HepG2 (cell line): ENCODE measurements around the gene M1AP. TPM values are rescaled to one million over a fixed set of nuclear protein-coding genes. Genes with fewer than 3 reads are reported as not detected.
A peak's percentile ranks its signal among the peaks of the same experiment; 100 is the strongest.

Experiments
- RAD21 ChIP-seq: fragments of 450-650 bp; formaldehyde crosslinking; IDR thresholded peaks from 2 replicates; pipeline ENCODE4 v1.5.0; 2020; ENCODE audit warnings: mild to moderate bottlenecking
- SETDB1 ChIP-seq: sonication (generic); formaldehyde crosslinking; IDR thresholded peaks from 2 replicates; pipeline ENCODE4 v1.5.1; 2020; ENCODE audit warnings: missing genetic modification reagents, mild to moderate bottlenecking, borderline replicate concordance
- SP140L ChIP-seq: sonication (generic); formaldehyde crosslinking; IDR thresholded peaks from 2 replicates; pipeline ENCODE4 v1.4.0; 2020; ENCODE audit warnings: missing genetic modification reagents, borderline replicate concordance
- SRSF1 ChIP-seq: fragments of 200-400 bp; formaldehyde crosslinking; optimal IDR thresholded peaks from 2 replicates; pipeline ENCODE3; 2017; ENCODE audit warnings: mild to moderate bottlenecking, low read depth, low read length, moderate library complexity
- TBP ChIP-seq: sonication (generic); formaldehyde crosslinking; IDR thresholded peaks from 2 replicates; pipeline ENCODE4 v1.5.0; 2020; ENCODE audit warnings: missing genetic modification reagents
- YY1 ChIP-seq: IDR thresholded peaks from 2 replicates; pipeline ENCODE4 v1.6.1; 2011; ENCODE audit warnings: low read length, low read depth, moderate library complexity, mild to moderate bottlenecking; ENCODE audit not compliant: insufficient read depth, insufficient replicate concordance
- ZNF136 ChIP-seq: sonication (generic); formaldehyde crosslinking; IDR thresholded peaks from 2 replicates; pipeline ENCODE4 v1.8.1; 2022; ENCODE audit warnings: low read depth, mild to moderate bottlenecking, moderate library complexity, missing genetic modification reagents
- ZNF274 ChIP-seq: sonication (generic); formaldehyde crosslinking; IDR thresholded peaks from 2 replicates; pipeline ENCODE4 v1.5.1; 2020; ENCODE audit warnings: mild to moderate bottlenecking, missing genetic modification reagents
- ZNF510 ChIP-seq: sonication (generic); formaldehyde crosslinking; IDR thresholded peaks from 2 replicates; pipeline ENCODE4 v1.4.0; 2020; ENCODE audit warnings: low read depth, mild to moderate bottlenecking, missing genetic modification reagents
- polyA plus RNA-seq, 8 experiments: library from polyadenylated mRNA; depleted of rRNA in 3 of 8; stranded (reverse) in 7 of 8; unstranded in 1 of 8; fragments of >200 nt; fragmentation: Illumina TruSeq in 4 of 8; extraction: Trizol in 4 of 8; gene quantifications; 2 replicates each; pipeline versions ENCODE4 v1.2.1 to v1.2.3, GENCODE V29; 2011 to 2016; ENCODE audit warnings: low read depth in 4 of 8, missing spikeins in 1 of 8, mixed read lengths in 1 of 8; ENCODE audit not compliant: insufficient read depth in 1 of 8
- total RNA-seq, 5 experiments: library from RNA; depleted of rRNA; stranded (reverse); fragments of >200 nt; fragmentation: Illumina TruSeq; extraction: Trizol; gene quantifications; 2 replicates each; pipeline ENCODE4 v1.2.3, GENCODE V29; 2016; ENCODE audit warnings: low read depth in 1 of 5
- TF ChIP-seq, protein P1 (sequence below): sonication (generic); formaldehyde crosslinking; IDR thresholded peaks from 2 replicates; pipeline ENCODE4 v1.4.0; 2020; ENCODE audit warnings: low read depth, mild to moderate bottlenecking, missing genetic modification reagents
- TF ChIP-seq, protein P2 (sequence below): sonication (generic); formaldehyde crosslinking; IDR thresholded peaks from 2 replicates; pipeline ENCODE4 v1.4.0; 2020; ENCODE audit warnings: low read depth, missing genetic modification reagents
- TF ChIP-seq, protein P3 (sequence below): sonication (generic); formaldehyde crosslinking; IDR thresholded peaks from 2 replicates; pipeline ENCODE4 v1.8.1; 2022; ENCODE audit warnings: low read depth, mild to moderate bottlenecking, missing genetic modification reagents
- TF ChIP-seq, protein P4 (sequence below): sonication (generic); formaldehyde crosslinking; IDR thresholded peaks from 2 replicates; pipeline ENCODE4 v1.4.0; 2020; ENCODE audit warnings: missing genetic modification reagents, borderline replicate concordance

M1AP gene
- total and polyA plus RNA-seq, 2 of the 13 experiments (the other 11 are each of a cell fraction or from before 2014, with no cell fraction given), result not detected

DNA sequence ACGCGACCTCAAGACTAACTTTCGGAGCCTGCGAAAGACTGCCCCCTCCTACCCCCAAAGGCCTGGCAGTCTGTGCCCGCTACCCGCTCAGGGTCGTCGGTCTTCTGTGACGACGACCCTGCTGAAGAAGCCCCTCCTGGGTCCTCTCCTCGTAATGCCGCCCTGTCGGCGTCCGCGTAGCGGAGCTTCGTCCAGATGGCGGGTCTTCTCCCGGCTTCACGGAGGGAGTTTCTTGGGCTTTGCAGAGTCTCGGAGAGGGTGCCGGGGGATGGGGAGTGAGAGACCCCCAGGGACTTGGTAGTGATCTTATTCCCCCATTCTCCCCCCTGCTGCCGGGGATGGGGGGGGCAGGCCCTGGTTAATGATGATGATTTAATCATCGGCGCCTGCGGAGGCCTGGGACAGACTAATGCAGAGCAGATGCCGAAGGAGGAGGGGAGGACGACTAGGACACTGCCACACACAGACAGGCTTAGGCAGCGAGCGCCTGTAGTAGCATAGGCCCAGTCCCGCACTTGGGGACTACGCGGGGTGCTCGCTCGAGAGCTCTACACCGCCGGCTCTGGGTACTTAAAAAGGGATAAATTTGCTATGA lies 140.1 kb downstream of the M1AP start (continued):
- TF ChIP-seq, protein P1, sequence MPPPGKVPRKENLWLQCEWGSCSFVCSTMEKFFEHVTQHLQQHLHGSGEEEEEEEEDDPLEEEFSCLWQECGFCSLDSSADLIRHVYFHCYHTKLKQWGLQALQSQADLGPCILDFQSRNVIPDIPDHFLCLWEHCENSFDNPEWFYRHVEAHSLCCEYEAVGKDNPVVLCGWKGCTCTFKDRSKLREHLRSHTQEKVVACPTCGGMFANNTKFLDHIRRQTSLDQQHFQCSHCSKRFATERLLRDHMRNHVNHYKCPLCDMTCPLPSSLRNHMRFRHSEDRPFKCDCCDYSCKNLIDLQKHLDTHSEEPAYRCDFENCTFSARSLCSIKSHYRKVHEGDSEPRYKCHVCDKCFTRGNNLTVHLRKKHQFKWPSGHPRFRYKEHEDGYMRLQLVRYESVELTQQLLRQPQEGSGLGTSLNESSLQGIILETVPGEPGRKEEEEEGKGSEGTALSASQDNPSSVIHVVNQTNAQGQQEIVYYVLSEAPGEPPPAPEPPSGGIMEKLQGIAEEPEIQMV (CRISPR knock-in tag), result 0 out of 2 replicates have a peak, but pooled peaks have one; percentile 41
- TF ChIP-seq YY1 (peak; percentile 28), ZNF274 (CRISPR knock-in tag) (0 out of 2 replicates have a peak, but pooled peaks have one; percentile 5), SP140L (no peak), RAD21 (CRISPR knock-in tag) (no peak), SRSF1 (peak; percentile 54), ZNF510 (CRISPR knock-in tag) (no peak), TBP (CRISPR knock-in tag) (no peak), SETDB1 (CRISPR knock-in tag) (no peak), ZNF136 (0 out of 2 replicates have a peak, but pooled peaks have one; percentile 6)
- TF ChIP-seq, protein P2, sequence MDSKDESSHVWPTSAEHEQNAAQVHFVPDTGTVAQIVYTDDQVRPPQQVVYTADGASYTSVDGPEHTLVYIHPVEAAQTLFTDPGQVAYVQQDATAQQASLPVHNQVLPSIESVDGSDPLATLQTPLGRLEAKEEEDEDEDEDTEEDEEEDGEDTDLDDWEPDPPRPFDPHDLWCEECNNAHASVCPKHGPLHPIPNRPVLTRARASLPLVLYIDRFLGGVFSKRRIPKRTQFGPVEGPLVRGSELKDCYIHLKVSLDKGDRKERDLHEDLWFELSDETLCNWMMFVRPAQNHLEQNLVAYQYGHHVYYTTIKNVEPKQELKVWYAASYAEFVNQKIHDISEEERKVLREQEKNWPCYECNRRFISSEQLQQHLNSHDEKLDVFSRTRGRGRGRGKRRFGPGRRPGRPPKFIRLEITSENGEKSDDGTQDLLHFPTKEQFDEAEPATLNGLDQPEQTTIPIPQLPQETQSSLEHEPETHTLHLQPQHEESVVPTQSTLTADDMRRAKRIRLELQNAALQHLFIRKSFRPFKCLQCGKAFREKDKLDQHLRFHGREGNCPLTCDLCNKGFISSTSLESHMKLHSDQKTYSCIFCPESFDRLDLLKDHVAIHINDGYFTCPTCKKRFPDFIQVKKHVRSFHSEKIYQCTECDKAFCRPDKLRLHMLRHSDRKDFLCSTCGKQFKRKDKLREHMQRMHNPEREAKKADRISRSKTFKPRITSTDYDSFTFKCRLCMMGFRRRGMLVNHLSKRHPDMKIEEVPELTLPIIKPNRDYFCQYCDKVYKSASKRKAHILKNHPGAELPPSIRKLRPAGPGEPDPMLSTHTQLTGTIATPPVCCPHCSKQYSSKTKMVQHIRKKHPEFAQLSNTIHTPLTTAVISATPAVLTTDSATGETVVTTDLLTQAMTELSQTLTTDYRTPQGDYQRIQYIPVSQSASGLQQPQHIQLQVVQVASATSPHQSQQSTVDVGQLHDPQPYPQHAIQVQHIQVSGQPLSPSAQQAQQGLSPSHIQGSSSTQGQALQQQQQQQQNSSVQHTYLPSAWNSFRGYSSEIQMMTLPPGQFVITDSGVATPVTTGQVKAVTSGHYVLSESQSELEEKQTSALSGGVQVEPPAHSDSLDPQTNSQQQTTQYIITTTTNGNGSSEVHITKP (CRISPR knock-in tag), result 0 out of 2 replicates have a peak, but pooled peaks have one; percentile 15
- TF ChIP-seq, protein P3, sequence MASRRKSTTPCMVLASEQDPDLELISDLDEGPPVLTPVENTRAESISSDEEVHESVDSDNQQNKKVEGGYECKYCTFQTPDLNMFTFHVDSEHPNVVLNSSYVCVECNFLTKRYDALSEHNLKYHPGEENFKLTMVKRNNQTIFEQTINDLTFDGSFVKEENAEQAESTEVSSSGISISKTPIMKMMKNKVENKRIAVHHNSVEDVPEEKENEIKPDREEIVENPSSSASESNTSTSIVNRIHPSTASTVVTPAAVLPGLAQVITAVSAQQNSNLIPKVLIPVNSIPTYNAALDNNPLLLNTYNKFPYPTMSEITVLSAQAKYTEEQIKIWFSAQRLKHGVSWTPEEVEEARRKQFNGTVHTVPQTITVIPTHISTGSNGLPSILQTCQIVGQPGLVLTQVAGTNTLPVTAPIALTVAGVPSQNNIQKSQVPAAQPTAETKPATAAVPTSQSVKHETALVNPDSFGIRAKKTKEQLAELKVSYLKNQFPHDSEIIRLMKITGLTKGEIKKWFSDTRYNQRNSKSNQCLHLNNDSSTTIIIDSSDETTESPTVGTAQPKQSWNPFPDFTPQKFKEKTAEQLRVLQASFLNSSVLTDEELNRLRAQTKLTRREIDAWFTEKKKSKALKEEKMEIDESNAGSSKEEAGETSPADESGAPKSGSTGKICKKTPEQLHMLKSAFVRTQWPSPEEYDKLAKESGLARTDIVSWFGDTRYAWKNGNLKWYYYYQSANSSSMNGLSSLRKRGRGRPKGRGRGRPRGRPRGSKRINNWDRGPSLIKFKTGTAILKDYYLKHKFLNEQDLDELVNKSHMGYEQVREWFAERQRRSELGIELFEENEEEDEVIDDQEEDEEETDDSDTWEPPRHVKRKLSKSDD (CRISPR knock-in tag), result 0 out of 2 replicates have a peak, but pooled peaks have one; percentile 17
- TF ChIP-seq, protein P4, sequence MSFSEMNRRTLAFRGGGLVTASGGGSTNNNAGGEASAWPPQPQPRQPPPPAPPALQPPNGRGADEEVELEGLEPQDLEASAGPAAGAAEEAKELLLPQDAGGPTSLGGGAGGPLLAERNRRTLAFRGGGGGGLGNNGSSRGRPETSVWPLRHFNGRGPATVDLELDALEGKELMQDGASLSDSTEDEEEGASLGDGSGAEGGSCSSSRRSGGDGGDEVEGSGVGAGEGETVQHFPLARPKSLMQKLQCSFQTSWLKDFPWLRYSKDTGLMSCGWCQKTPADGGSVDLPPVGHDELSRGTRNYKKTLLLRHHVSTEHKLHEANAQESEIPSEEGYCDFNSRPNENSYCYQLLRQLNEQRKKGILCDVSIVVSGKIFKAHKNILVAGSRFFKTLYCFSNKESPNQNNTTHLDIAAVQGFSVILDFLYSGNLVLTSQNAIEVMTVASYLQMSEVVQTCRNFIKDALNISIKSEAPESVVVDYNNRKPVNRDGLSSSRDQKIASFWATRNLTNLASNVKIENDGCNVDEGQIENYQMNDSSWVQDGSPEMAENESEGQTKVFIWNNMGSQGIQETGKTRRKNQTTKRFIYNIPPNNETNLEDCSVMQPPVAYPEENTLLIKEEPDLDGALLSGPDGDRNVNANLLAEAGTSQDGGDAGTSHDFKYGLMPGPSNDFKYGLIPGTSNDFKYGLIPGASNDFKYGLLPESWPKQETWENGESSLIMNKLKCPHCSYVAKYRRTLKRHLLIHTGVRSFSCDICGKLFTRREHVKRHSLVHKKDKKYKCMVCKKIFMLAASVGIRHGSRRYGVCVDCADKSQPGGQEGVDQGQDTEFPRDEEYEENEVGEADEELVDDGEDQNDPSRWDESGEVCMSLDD, result no peak
